SKM-1 treated with dmso at 0.1 percent for 144 hours (cell line): ENCODE measurements around the gene CACNG7.

Experiments
- DNase-seq: peaks from one replicate; lab custom pipeline; 2025; ENCODE audit not compliant: unreplicated experiment; lab: John Stamatoyannopoulos, UW

CACNG7 gene

GRCh38 chr19:53878776-53879139 is 30.3 kb upstream of the CACNG7 start:
- no peak for DNase-seq

- no peak for DNase-seq
Observed at GRCh38 chr19:53879140-53880081, 29.7 kb upstream of the CACNG7 start.

- no peak for DNase-seq
Observed at GRCh38 chr19:53880711-53881481, 28.2 kb upstream of the CACNG7 start.

- no peak for DNase-seq
Observed at GRCh38 chr19:53881482-53882390, 27.3 kb upstream of the CACNG7 start, which contains the start of gene PRKCG. TSS of gene PRKCG (plus strand) at chr19:53882197. CDS start at chr19:53882495, 298 bp downstream.

GRCh38 chr19:53882391-53883050 is 26.6 kb upstream of the CACNG7 start:
- no peak for DNase-seq

- DNase-seq, result no peak
Observed at GRCh38 chr19:53883231-53883661, 25.8 kb upstream of the CACNG7 start.

GRCh38 chr19:53883741-53884140 is 25.3 kb upstream of the CACNG7 start:
- DNase-seq, result no peak

GRCh38 chr19:53884256-53884655 is 24.8 kb upstream of the CACNG7 start:
- DNase-seq, result no peak

GRCh38 chr19:53885036-53885435 is 24.0 kb upstream of the CACNG7 start:
- DNase-seq, result no peak

- no peak for DNase-seq
Observed at GRCh38 chr19:53892301-53892980, 16.6 kb upstream of the CACNG7 start.

GRCh38 chr19:53892981-53893325 is 16.1 kb upstream of the CACNG7 start:
- DNase-seq, result no peak

- no peak for DNase-seq
Observed at GRCh38 chr19:53894707-53895106, 14.4 kb upstream of the CACNG7 start.

GRCh38 chr19:53896682-53897081 is 12.4 kb upstream of the CACNG7 start:
- no peak for DNase-seq

GRCh38 chr19:53897459-53897858 is 11.6 kb upstream of the CACNG7 start:
- no peak for DNase-seq

GRCh38 chr19:53898166-53898565 is 10.9 kb upstream of the CACNG7 start:
- DNase-seq, result no peak

- no peak for DNase-seq
Observed at GRCh38 chr19:53898636-53899341, 10.3 kb upstream of the CACNG7 start.

GRCh38 chr19:53900191-53900860 is 8.8 kb upstream of the CACNG7 start:
- no peak for DNase-seq

- no peak for DNase-seq
Observed at GRCh38 chr19:53903055-53903680, 5.9 kb upstream of the CACNG7 start.
